ENCODE results near the gene DISC1.
"Not testable (repeated sequence)": the region's sequence is repeated elsewhere in the genome, so short reads cannot be mapped to it uniquely, and the experiment has no call there.

The DISC1 gene

GRCh38 chr1:231639819-231640218 is 13.2 kb downstream of the DISC1 start:
- DNase-seq: no peak

DNA sequence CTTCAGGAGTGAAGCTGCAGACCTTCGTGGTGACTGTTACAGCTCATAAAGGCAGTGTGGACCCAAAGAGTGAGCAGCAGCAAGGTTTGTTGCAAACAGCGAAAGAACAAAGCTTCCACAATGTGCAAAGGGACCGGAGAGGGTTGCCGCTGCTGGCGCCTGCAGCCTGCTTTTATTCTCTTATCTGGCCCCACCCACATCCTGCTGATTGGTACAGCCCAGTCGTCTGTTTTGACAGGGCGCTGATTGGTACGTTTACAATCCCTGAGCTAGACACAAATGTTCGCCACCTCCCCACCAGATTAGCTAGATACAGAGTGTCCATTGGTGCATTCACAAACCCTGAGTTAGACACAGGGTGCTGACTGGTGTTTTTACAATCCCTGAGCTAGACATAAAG is 14.9 kb downstream of the DISC1 start:
- DNase-seq: not testable (repeated sequence)

- not testable (repeated sequence) for DNase-seq
These were observed 15.5 kb downstream of the DISC1 start for GRCh38 chr1:231642061-231642460.

- DNase-seq: no peak
These were observed 16.0 kb downstream of the DISC1 start for GRCh38 chr1:231642618-231643017.

DNA sequence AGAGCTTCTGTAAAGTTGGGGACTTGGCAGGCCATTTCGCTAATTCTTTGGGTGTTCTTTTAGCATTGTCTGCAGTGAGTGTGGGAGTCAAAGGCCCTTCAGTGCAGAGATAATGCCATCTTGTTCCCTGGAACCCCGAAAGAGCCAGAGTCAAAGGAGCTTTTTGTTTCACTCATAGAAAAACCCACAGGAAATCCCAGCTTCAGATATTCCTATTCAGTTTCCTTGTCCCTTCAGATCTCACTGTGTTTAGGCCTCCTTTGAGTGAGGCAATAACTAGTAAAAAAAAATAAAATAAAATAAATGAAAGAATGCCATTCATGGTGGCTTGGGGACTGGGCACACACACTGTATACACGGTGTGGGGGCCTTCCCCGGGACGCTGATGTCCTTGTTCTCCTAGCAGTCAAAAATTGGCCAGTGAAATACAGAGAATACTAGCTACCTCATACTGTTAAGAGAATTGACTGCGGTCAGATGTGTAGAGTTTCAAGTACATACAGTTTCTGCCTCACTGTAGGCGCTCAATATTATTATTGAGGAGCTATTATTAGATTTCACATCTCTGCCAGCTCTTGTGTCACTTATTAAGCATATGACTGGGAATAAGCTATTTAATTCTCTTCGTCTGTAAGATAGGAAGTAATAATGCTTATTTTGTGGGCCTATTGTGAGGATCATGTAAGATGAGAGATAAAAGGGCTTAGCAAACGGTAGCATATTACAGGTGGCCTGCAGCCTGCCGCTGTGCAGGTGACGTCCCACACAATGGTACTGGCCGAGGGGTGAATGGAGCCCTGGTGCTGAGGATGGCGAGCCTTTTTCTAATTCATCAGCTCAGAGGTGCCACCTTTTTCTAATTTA is 16.7 kb downstream of the DISC1 start:
- DNase-seq: no peak

DNA sequence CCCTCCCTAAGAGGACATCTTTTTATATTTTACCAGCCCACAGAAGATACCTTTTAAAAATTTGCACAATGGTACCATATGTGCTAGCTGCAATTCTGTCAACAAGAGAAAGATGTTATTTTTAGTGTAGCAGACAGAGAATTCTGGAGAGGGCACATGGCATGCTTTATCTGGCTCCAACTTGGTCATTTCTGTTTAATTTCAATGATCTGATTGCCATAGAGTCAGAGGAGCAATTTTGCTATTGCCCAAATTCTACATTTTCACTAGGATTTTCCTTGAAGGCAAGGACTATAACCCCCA is 17.3 kb downstream of the DISC1 start:
- DNase-seq: no peak

DNA sequence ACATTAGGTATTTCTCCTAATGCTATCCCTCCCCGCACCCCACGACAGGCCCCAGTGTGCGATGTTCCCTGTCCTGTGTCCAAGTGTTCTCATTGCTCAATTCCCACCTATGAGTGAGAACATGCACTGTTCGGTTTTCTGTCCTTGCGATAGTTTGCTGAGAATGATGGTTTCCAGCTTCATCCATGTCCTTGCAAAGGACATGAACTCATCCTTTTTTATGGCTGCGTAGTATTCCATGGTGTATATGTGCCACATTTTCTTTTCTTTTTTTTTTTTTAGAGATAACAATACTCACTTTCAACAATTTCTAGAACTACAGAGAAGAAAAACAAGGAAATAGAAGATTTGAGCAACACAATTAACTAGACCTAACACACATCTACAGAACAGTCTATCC is 19.0 kb downstream of the DISC1 start:
- not testable (repeated sequence) for DNase-seq

- DNase-seq: not testable (repeated sequence)
These were observed 19.6 kb downstream of the DISC1 start for GRCh38 chr1:231646165-231646564.

GRCh38 chr1:231651621-231652260 is 25.2 kb downstream of the DISC1 start:
- DNase-seq: not testable (repeated sequence)

GRCh38 chr1:231653632-231654031 is 27.0 kb downstream of the DISC1 start:
- no peak for DNase-seq

DNA sequence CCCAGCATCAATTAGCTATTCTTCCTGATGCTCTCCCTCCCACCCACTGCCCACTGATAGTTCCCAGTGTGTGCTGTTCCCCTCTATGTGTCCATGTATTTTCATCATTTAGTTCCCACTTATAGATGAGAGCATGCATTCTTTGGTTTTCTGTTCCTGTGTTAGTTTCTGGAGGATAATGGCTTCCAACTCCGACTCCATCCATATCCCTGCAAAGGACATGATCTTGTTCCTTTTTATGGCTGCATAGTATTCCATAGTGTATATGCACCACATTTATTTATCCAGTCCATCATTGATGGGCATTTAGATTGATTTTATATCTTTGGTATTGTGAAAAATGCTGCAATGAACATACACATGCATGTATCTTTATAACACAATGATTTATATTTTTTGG is 30.2 kb downstream of the DISC1 start:
- no peak for DNase-seq

- not testable (repeated sequence) for DNase-seq
These were observed 31.6 kb downstream of the DISC1 start for GRCh38 chr1:231658223-231658622.

- no peak for DNase-seq
These were observed 33.6 kb downstream of the DISC1 start for GRCh38 chr1:231660198-231660597.

- DNase-seq: no peak
These were observed 36.7 kb downstream of the DISC1 start for GRCh38 chr1:231663211-231663792.

DNA sequence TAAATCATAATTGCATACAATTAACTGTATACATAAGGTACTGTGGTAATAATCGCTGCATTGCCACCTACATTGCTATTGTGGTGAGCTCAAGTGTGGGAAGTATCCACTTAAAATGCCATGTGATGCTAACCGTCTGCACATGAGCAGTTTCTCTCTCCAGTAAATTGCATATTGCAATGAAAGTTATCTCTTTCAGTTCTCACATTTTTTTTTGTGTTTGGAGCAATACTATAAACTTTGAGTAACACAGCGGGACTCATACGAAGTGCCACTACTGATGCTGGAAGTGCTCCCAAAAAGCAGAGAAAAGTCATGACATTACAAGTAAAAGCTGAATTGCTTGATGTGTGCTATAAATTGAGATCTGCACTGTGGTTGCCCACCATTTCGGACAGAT is 38.5 kb downstream of the DISC1 start:
- no peak for DNase-seq

DNA sequence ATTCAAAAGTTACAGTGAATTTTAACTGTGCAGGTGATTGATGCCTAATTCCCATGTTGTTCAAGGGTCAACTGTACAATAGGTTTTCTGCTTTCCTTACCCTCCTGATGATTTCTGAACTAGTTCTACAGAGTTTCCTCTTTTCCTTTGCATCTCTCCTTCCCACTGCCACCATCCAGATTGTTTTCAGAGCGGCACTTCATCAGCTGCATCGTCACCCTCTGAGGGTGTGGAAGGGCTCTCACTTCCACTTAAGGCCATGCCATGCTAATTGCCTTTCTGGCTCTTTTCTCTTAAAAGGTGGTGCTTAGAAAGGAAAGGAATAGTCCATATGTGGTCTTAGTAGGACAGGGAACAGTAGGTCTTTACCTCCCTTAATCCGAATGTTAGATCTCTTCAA is 39.1 kb downstream of the DISC1 start:
- no peak for DNase-seq

DNA sequence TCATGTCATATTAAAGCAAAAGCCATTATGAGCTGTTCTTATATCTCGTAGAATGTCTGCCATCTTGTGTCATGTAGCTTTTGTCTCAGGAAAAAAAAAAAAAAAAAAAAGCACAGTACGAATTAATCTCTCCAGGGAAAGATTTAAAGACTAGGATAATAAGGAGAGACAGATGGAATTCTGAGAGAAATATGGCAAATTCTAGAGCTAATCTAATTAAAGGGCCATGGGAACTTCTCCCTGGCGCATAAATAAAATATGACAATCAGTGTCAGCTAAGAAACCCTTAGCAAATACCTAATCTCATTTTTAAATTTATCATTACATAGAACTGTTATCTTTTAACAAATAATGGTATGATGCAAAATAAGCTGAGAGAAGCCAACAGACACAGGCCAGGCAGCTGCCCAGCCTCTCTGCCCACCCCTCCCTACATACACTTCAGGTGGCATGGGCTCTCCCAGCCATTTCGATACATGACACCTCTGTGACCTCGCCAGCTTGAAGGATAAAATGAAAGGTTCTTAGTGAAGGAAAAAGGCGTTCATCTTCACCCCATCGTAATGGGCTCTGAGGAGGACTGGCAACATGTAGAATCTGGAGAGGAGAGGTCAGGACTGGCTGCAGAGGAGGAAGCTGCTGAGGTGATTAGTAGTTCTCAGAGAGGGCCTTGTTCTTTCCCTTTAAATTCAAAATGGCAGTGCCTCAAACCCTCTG is 39.8 kb downstream of the DISC1 start:
- DNase-seq: no peak

- DNase-seq: no peak
These were observed 40.5 kb downstream of the DISC1 start for GRCh38 chr1:231666937-231667608.

DNA sequence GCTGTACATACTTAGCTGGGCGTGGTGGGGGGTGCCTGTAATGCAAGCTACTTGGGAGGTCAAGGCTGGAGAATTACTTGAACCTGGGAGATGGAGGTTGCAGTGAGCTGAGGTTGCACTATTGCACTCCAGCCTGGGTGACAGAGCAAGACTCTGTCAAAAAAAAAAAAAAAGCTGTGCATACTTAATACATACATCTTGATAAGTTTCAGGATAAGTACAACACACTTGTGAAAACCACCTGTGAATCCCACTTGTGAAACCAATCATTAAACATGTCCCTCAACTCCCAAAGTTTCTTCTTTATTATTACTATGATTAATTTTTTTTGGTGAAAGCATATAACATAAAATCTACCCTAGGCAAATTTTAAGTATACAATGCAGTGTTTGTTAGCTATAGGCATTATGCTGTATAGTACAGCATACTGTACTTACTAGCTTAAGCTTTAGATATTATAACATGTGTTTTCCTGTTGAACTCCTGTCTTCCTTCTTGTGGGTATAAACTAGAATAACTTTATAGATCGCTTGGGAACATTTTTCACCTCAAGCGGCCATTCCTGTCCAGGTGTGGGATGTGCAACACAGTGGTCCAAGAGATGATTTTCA is 41.4 kb downstream of the DISC1 start:
- no peak for DNase-seq

GRCh38 chr1:231668826-231669225 is 42.2 kb downstream of the DISC1 start:
- DNase-seq: no peak

DNA sequence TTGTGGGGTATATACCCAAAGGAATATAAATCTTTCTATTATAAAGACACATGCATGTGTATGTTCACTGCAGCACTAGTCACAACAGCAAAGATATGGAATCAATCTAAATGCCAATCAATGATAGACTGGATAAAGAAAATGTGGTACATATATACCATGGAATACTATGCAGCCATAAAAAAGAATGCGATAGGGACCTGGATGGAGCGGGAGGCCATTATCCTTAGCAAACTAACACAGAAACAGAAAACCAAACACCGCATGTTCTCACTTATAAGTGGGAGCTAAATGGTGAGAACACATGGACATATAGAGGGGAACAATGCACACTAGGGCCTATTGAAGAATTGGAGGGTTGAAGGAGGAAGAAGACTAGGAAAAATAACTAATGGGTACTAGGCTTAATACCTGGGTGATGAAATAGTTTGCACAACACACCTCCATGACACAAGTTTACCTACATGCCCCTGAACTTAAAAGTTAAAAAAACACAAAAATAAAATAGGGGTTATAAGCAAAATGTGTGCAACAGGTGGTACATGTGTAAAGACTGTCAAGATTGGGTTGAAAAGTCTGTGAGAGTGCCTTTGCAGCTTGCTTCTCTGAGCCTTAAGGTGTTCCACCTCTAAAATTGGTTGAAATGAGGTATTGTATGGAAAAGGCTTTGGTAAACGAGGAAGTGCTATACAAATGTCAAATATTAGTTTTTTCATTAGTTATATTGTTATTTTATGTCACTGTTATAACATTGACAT is 43.5 kb downstream of the DISC1 start:
- DNase-seq: not testable (repeated sequence)

GRCh38 chr1:231670755-231671154 is 44.2 kb downstream of the DISC1 start:
- no peak for DNase-seq

All from activated CD4-positive, alpha-beta T cell treated with anti-CD3 and anti-CD28 coated beads, Interleukin-2, amount 50 U/mL, for 16 hours (primary cell).